NCI-H82 treated with DMSO at 0.1 percent for 48 hours (cell line): ENCODE data around the gene TRIM10.
"Not testable (repeated sequence)": the region's sequence is repeated elsewhere in the genome, so short reads cannot be mapped to it uniquely, and the experiment has no call there.

ENCODE experiments used
- DNase-seq: peaks from one replicate; lab custom pipeline; 2025; ENCODE audit not compliant: unreplicated experiment; lab: John Stamatoyannopoulos, UW

Gene TRIM10

DNA sequence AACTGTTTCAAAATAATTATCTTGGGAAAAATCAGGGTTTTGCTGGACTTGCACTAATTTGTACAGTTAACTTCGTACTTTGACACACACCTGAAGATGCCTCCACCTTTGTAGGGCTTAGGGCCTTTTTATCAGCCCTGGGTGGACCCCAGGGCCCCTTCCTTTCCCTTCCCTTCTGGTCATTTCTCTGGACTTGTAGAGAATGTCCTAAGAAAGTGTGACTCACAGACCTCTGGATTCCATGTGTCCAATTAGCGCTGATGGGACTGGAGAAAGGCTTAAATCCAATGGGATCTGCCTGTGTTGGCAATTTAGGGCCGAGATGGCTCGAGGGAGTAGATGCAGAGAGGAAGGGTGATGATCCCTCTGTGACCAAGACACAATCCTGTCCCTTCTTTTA lies 11.7 kb upstream of the TRIM10 start:
- DNase-seq, result no peak

DNA sequence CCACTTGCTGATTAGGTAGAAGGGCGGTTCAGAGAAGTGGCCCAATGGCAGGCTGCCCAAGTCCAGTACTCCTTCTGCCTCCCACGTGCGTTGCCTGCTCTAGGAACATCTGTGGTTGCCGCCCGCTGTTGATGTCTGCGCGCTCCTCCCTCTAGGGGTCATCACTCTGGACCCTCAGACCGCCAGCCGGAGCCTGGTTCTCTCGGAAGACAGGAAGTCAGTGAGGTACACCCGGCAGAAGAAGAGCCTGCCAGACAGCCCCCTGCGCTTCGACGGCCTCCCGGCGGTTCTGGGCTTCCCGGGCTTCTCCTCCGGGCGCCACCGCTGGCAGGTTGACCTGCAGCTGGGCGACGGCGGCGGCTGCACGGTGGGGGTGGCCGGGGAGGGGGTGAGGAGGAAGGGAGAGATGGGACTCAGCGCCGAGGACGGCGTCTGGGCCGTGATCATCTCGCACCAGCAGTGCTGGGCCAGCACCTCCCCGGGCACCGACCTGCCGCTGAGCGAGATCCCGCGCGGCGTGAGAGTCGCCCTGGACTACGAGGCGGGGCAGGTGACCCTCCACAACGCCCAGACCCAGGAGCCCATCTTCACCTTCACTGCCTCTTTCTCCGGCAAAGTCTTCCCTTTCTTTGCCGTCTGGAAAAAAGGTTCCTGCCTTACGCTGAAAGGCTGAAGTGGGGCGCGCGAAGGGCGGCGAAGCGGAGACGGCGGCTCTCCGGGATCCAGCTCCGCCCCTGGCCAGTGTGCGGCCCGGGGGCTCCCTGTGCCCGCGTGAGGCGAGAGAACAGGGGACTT lies 10.9 kb upstream of the TRIM10 start:
- DNase-seq, result no peak

DNA sequence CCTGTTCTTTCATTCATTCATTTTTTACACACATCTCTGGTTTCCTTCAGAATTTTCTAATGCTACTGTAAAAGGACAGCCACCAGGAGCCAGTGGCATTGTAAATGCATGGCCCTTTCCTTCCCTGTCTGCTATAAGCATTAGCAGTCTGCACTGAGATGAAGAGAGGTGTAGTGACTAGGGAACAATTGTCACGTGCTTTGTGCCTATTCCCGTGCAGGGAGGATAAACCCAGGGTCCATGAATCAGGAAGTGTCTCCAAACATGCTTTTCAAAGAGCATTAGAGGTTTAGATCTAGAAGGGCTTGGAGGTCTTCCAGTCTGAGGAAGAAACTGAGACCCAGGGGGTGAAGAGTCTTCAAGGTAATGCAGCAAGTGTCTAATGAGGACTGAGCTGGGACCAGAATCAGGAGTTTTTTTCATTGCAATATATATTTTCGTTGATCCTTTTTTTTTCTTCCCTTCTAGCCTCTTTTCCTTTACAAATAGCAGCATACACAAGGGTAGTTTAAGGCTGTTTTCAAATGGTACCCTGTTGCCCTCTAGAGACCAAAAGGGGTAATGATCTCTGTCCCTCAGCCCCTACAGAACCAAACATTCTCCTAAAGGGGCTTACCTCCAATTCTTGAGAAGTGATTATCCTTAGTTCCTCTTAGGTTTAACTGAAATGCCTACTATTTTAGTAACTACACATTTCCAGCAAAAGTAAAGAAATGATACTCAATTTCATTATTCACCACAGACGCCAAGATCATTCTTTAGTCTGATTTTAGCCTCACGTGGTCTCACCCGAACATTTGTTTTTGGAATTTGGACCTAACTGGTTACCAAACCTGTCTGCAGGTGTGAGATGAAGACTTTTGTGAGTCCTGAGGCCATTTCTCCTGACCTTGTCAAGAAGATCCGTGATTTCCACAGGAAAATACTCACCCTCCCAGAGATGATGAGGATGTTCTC lies 8.9 kb upstream of the TRIM10 start:
- peak; percentile 34 for DNase-seq

DNA sequence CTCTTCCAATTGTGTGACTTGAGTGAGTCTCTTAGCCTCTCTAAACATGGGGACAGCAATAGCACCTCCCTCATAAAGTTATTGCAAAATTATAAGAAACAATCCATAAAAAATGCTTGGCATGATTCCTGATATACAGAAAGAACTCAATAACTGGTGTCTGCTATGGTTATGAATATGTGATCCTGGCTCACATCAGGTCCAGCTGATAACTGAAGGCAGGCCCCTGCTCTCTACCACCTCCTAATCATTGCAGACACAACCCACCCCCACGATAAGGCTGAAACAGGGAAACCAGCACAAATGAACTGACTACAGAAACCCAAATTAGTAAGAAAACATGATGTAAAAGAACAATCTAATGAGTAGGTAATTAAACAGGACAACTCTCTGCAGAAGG lies 7.7 kb upstream of the TRIM10 start:
- DNase-seq, result no peak

DNA sequence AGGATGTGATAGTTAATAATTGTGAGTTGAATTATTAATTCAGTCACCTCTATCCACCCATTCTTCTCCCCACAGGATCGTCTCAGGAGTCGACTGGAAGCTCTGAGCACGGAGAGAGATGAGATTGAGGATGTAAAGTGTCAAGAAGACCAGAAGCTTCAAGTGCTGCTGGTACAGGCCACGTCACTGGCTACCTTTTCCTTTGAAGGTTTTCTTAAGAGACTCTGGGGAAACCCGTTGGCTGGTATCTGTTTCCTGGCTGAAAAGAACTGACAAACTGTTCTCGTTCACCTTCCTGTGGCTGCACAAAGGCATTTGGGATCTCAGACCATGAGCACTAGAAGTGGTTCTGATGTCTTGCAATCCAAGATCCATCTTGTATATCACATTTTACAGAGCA lies 6.1 kb upstream of the TRIM10 start:
- DNase-seq, result no peak

DNA sequence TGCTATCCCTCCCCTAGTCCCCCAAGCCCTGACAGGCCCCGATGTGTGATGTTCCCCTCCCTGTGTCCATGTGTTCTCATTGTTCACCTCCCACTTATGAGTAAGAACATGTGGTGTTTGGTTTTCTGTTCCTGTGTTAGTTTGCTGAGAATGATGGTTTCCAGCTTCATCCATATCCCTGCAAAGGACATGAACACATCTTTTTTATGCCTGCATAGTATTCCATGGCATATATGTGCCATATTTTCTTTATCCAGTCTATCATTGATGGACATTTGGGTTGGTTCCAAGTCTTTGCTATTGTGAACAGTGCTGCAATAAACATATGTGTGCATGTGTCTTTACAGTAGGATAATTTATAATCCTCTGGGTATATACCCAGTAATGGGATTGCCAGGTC lies 4.2 kb upstream of the TRIM10 start:
- not testable (repeated sequence) for DNase-seq

DNA sequence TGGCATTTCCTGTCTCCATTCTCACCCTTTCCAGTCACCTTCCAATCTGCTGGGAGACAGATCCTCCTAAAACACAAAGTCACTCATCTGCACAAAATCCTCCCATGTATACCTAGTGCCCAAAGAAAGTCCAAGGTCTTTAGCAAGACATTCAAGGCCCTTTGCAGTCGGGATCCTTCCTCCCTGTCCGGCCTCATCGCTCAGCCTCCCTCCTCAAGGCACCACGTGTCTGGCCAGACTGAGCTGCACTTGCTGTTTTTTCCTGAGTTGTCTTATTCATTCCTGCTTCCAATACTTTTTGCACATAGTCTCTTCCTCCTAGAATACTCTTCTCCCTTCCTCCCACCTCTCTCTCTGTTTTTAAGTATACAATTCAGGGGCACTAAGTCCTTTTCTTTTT lies 3.7 kb upstream of the TRIM10 start:
- DNase-seq, result no peak

DNA sequence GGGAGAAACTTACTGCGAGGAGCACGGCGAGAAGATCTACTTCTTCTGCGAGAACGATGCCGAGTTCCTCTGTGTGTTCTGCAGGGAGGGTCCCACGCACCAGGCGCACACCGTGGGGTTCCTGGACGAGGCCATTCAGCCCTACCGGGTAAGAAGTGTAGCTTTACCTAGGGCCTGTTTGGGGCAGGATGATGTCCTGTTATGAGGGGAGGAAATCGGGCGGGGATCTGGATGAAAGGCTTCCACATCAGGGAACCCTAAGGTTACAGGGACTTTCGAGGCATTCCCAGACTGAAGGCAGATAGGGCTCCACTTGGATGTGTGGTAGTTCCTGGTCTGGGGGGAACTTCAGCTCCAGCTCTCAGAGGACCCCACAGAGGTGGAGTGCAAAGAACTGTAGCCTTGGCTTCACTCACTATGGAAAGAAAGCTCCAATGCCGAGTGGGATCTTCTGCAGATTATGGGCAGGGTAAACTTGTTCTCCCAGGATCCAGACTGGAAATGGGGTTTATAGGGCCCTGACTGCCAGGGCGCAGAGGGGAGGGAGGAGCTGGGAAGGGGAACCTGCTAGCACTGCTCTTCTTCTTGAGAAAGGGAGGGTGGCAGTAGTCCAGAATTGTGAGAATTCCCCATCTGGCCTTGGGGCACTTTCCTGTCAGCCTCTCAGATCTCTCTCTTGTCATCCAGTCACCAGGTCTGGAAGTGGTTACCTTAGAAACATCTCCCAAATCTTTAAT lies 3.1 kb upstream of the TRIM10 start:
- no peak for DNase-seq

DNA sequence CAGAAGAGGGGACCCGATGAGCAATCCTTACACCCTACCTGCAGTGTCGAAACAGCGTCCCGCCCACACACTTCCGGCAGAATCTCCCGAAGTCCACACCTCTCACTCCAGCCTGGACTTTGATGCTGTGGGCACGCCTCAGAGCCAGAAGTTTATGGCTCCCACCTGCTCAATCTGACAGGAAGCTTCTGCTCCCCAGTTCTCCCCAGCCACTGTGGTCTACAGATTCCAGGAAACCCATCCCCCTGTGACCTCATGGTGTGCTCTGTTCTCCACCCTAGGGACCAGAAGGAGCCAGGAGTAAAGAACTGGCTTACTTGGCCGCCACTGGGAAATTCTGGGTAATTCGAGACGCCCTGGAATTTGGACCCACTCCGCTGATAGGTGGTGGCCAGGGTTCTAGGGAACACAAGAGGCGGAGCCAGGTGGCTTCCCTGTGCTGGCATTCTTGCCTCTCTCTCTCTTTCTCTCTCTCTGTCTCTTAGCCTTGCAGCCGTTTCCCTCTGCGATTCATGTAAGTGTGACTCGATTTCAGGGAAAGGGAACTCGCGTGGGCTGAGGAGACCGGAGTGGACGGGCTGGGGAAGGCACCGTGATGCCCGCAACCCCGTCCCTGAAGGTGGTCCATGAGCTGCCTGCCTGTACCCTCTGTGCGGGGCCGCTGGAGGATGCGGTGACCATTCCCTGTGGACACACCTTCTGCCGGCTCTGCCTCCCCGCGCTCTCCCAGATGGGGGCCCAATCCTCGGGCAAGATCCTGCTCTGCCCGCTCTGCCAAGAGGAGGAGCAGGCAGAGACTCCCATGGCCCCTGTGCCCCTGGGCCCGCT lies 2.3 kb upstream of the TRIM10 start, which contains the start of gene TRIM15:
TRIM15 (plus strand) TSS at position 457 of the 828 bp plus-strand sequence; CDS start at position 596, 139 bp downstream.
- DNase-seq, result no peak

DNA sequence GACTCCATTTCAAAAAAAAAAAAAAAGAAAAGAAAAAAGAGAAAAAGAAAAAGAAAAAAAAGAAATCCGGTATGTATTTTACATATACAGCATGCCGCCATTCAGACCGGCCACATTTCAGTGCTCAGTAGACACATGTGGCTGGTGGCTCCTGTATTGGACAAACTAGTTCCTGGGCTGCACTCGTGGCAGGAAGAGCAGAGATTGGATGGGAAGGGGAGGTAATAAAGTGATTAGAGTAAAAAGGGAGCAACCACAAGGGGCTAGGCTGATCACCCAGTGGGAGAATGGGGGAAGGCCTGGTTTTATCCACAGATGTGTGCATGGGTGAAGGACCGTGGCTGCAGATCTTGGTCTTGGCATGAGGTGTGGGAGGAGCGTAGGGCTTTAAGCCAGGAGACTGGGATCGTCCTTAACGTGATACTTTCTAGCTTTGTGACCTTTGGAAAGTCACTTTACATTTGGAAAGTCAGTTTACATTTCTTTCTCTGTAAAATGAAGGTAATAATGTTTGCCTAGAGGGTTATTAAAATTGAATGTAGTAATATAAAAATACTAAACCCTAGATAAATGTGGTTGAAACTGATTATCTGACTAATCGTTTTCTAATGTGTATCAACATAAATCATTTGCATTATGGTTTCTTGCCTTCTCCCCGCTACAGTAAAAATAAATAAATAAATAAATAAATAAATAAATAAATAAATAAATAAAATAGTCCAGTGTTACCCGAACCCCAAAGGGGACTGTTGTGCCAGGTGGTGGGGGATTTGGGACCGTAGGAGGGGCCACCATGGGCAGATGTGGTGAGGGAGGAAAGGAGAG lies 1.5 kb upstream of the TRIM10 start:
- DNase-seq, result no peak

DNA sequence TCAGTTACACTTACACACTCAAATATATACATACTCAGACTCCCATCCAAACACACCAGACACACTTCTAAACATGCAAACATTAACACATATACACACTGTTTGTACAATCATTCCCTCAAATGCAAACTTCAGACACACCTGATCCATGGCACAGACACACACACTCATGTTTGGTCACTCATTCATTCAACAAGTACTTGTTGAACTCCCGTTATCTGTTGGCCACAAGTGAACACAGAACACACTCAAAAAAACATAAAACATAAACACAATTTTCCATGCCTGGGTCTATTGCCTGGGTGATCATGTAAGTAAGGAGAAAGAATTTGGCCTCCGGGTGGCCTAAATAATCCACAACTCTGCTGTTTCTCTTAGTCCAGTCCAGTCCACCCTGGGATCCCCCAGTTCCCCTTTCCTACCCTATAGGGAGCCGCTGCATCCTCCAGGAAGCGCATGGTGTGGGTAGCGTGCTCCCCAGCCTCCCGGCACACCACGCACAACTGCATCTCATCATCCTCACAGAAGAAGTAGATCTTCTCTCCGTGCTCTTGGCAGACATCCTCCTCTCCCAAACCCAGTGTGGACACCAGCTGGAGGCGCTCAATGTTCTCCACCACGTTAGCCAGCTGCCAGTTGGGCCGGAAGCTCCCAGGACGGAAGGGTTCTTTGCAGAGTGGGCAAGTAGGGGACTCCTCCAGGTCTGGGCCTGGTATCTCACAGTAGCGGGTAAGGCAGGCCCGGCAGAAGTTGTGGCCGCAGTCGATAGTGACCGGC lies 815 bp downstream of the TRIM10 start:
- DNase-seq, result no peak

DNA sequence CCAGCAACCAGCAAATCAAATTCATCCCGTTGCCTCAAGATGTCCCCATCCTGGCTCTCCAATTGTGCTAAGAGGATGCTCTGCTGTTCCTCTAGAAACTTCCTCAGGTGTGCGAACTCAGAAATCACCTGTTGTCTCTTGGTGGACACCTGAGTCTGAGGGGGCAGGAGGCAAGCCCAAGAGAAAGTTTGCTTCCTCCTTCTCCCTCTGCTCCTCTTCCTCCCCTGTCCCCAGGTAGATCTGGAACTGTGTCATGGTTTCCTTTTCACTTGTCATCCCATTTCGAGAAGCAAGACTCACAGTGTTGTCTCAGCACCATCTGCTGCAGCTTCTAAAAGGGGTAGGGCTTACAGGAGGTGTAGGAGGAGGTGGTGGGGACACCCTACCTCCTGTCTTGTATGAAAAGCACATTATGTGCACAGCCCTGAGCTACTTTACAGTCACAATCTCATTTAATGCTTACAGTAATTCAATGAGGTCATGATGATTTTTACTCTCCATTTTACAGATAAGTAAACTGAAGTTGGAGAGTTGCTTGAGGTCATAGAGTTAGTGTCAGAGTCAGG lies 2.5 kb downstream of the TRIM10 start:
- DNase-seq, result no peak

DNA sequence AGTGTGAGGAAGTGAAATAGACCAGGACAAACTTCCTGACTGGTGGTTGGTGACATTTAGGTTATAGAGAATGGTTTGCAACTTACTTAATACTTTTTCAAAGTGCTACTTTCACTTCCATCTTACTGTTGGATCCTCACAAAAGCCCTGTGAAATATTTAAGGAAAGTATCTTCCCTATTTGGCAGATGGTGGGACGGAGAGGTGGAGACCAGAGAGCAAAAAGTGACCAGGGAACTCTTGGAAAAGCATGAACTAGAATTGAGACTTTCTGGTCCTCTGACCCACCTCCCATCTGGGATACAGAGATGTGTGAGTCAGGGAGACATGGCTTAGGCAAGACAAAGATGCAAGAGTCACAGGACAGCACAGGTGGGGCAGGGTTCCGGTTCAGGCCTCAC lies 3.0 kb downstream of the TRIM10 start:
- DNase-seq, result no peak

DNA sequence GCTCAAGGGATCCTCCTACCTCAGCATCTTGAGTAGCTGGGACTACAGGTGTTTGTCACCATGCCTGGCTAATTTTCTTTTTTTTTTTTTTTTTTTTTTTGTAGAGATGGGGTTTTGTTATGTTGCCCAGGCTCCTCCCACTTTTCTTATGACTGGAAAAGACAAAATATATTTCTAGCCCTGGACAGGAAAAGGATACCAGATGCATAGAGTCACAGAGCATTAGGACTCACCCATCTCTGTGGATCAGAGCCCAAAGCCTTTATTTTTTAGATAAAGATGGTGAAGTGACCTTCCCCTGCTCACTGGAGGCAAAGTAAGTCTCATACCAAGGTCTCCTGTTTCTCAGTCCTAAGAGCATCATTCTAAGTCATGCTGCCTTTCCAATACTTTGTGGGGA lies 3.4 kb downstream of the TRIM10 start:
- no peak for DNase-seq

DNA sequence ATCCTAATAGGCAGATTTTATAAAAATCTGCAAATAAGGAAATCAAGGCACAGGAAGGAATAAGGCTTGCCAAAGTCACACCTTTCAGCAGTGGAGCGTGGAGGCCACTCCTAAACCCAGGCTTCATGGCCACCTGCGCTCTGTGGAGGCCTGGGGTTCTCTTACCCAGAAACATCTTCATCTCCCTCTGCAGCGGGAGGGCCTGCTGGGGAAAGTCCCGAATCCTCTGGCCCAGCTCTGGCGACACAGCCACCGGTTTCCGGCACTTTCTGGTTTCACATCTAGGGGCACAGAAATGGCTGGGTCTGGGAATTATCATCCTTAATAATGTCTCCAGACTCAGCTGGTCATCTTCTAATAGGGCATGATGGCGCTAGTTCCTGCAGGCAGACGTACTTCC lies 4.2 kb downstream of the TRIM10 start:
- DNase-seq, result no peak

DNA sequence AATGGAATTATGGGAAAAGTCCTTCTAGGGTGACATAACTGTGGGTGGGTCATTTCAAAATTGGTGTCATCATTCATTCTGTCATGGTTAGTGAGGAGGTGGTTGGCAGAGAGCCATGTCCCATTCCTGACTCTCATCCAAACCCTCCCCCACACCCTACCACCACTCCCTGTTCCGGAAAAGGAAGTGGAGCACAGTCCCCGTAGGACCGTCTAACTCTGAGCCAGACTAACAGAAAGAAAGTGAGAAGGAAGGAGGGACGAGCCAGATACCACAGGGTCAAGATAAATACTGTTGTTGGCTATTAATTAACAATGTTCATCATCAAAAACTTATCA lies 4.8 kb downstream of the TRIM10 start:
- DNase-seq, result no peak

DNA sequence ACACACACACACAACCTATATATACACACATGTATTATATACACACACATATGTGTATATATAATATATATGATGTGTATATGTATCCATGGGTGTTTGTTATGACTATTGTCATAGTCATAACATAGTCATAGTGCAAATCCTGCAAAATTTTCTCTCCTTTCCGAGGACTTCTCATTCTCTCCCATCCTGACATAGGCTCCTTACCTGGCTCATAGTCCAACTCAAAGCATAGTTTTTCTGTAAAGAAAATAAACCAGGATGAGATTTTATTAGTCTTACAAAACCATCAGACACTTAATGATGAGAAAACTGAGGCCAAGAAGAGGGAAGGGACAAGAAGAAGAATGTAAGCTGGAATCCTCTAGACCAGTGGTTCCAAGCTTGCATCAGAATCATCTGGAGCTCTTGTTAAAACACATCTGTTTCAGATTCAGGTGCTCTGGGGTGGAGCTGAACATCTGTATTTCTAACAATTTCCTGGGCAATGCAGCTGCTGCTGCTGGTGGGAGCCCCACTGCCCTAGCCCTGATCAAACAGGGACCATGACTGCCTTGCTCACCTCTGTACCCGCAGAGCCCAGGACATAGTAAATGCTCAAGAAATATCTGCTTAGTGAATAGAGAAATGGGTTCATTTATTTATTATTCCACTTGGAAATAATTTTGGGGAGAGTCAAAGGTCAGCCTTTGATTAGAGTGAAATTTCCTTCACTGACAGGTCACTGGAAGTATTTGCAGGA lies 5.3 kb downstream of the TRIM10 start:
- DNase-seq, result no peak
